GM18870 (cell line): Measurements from ENCODE around the gene NCOA1.

Experiments used
- ATAC-seq: cut with Tn5 transposase; IDR thresholded peaks from one replicate; pipeline ENCODE4 v1.9.1; 2021; ENCODE audit warnings: moderate library complexity; ENCODE audit not compliant: unreplicated experiment

Gene NCOA1

GRCh38 chr2:24501813-24502212 lies 10.8 kb downstream of the NCOA1 start:
- ATAC-seq = no peak

DNA sequence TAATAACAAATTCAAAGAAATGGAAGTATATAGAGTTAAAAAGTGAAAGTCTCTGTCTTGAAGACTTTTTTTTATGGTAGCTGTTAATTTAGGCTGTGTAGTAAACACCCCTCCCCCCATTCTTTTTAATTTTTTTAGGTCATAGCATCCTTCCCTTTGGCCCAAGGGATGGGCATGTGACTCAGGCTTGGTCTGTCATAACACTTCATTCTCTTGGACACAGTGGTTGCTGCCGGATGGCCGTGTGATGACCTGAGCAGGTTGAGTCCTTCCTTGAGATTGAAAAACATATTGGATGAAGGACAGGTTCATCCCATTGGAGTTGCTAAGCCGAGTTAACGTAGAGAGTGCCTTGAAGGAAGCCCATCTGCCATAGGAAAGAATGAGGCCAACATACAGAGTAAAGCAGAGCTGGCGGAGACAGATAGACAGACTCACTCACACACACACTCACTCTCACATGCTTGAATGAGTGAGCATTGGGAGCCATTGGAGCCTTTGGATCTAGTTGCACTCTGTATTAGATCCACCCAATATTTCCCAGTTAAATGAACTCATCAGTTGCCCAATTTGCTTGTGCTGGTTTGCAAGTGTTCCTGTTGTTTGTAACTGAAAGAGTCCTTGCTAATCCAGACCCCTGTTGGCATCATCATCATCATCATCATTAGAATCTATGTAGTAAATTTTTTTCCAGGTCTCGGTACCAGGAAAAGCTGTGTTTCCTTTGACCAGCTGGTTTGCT lies 14.7 kb downstream of the NCOA1 start:
- ATAC-seq = no peak

DNA sequence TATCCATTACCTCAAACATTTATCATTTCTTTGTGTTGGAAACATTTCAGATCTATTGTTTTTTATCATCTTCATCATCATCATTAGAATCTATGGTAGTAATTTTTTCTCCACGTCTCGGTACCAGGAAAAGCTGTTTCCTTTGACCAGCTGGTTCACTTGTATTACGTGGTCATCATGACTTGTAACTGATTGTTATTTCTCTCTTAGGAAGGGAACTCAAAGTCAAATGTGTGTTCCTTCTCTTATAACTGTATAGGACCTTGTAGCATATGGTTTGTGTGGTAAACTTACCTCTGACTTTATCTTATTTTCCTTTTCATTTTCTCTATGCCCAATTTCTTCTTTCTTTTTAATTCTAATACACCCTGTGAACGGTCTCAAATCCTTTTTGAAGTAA lies 16.5 kb downstream of the NCOA1 start:
- no peak for ATAC-seq

DNA sequence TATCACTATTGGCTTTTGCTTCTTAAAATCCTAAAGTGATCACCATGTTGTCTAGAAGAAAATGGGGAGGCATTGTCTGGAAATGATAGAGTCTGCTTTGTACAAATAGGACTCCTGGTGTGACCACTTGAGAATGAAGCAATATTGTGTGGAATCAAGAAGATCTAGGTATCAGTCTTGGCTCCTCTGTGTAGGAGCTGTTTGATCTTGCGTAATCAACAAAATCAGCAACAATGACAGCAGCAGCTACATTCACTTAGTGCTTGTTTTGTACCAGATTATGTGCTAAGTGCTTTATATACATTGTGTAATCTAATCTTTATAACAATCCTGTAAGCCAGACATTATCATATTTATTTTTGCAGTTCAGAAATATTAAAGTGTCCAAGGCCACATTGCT lies 17.8 kb downstream of the NCOA1 start:
- ATAC-seq = no peak

- ATAC-seq = peak; percentile 79
These were observed 18.4 kb downstream of the NCOA1 start for GRCh38 chr2:24509425-24509824.

DNA sequence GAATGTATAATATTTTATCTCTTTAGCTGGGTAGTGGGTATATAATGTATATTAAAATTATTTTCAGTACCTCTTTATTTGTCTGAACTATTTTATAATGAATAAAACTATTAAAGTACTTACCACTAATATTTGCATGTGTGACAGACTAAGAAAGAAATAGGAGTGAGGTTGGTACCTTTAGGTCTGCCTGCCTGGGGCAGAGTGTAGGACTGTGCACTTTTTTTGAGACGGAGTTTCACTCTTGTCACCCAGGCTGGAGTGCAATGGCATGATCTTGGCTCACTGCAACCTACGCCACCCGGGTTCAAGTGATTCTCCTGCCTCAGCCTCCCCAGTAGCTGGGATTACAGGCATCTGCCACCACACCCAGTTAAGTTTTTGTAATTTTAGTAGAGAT lies 18.8 kb downstream of the NCOA1 start:
- peak; percentile 43 for ATAC-seq

DNA sequence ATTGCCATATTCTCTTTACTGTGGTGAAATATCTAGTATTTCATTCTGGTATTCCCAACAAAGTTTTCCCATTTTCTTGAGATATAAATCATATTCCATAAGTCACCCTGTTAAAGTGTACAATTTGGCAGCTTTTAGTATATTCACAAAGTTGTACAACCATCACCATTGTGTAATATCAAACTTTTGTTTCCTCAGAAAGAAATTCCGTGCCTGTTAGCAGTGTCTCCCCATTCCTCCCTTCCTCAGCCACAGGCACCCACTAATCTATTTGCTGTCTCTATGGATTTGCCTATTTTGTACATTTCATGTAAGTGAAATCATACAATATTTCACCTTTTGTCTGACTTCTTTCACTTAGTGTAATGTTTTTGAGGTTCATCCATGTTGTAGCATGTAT lies 19.7 kb downstream of the NCOA1 start:
- ATAC-seq = no peak

DNA sequence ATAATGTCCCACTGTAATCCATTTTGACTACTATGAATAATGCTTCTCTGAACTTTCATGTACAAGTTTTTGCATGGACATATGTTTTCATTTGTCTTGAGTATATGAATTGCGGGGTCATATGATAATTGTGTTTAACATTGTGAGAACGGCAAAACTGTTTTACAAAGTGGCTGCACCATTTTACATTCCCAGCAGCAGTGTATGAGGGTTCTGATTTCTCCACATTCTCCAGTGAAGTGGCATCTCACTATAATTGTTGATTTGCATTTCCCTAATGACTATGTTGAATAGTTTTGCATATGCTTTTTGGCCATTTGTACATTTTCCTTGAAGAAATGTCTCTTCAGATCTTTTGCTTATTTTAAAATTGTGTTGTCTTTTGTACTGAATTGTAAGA lies 20.1 kb downstream of the NCOA1 start:
- no peak for ATAC-seq

DNA sequence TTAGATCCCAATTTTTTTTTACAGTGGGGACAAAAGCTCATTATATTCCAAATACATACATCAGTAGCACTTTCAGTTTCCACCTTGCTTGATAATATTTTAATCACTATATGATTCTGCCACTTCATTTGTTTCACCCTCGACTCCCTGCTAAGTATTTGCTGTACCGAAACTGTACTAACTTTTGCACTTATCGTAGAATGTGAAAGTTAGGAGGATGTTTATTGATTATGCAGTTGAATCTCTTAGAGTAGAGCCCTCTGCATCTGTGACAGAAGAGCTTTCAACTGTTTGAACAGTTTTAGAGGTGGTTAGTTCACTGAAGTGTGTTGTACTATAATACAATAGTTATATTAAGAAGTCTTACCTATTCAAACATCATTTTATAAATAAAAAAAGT lies 20.8 kb downstream of the NCOA1 start:
- ATAC-seq = no peak

- no peak for ATAC-seq
These were observed 21.4 kb downstream of the NCOA1 start for GRCh38 chr2:24512404-24512803.

- no peak for ATAC-seq
These were observed 21.8 kb downstream of the NCOA1 start for GRCh38 chr2:24512831-24513230.

GRCh38 chr2:24513281-24514071 lies 22.4 kb downstream of the NCOA1 start:
- no peak for ATAC-seq

DNA sequence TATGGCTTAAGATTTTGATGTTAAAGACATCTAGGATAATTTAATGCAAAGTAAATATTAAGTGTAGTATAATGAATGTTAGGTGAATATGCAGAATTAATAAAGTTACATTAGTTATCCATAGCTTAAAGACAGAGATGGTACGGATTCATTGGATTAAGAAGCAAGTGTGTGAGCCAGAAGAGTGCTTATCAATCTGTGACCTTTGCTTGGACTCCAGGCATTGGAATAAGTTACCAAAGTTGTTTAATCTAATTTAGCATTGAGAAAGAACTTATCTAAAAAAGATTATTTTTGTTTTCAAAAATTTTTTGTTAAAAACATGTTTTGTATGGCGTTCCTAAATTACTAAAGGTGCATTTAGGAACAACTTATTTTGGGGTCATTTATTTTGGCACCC lies 23.8 kb downstream of the NCOA1 start:
- ATAC-seq = no peak

DNA sequence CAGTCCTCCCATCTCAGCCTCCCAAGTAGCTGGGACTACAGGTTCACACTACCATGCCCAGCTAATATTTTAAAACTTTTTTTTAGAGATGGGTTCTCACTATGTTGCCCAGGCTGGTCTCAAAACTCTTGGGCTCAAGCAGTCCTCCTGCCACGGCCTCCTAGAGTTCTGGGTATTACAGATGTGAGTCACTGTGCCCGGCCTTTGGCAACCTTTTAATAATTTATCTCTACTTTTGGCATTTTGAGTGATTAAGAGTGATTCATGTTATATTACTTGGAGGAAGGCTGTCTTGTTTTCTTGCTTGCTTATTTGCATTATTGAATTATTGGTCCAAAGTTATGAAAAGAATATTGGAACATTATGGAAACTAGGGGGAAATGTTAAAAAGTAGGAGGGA lies 24.3 kb downstream of the NCOA1 start:
- no peak for ATAC-seq

DNA sequence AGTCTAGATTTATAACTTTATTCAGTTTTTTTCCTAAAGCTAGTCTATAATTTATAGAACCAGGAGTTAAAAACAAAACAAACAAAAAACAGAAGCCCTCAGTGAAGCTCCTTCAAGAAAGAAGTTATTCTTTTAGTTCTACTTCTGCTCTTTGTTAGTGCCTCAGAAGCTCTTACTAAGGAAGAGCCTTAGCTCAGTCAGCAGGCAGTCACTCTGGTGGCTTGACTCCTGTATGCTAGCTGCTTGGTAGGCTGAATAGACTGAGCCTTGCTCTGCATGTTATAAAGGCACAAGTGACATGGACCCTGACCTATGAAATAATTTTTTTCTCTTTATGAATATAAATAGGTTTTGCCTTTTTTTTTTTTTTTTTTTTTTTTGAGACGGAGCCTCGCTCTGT lies 24.8 kb downstream of the NCOA1 start:
- no peak for ATAC-seq

GRCh38 chr2:24517247-24517646 lies 26.2 kb downstream of the NCOA1 start:
- no peak for ATAC-seq

DNA sequence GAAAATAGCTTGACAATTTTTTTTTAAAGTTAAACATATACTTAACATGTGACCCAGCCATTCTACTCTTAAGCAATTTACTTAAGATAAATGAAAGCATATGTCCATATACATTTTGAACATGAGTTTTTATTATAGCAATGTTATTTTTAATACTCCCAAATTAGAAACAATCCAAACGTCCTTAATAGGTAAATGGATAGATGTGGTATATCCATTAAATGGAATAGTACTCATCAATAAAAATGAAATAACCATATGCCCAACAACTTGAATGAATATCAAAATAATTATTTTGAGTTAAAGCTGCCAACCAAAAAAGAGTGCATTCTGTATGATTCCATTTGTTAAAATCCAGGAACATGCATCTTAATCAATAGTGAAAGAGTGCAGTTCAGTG lies 29.1 kb downstream of the NCOA1 start:
- ATAC-seq = no peak

DNA sequence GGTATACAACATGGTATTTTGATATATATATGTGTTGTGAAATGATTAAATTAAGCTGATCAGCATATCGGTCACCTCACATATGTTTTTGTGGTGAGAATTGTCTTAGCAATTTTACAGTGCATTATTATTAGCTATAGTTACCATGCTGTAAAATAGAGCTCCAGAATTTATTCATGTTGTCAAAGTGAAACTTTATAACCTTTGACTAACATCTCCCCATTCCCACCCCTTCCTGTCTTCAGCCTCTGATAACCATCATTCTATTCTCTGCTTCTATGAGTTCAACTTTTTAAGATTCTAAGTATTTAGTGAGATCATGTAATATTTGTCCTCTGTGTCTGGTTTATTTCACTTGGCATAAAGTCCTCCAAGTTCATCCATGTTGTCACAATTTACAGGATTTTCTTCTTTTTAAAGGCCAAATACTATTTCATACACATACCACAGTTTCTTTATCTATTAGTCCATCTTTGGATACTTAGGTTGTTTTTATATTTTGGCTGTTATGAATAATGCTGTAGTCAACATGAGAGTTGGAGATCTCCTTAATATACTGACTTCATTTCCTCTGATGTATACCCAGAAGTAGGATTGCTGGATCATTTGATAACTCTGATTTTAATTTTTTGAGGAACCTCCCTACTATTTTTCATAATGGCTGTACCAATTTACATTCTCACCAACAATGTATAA lies 30.3 kb downstream of the NCOA1 start:
- no peak for ATAC-seq

DNA sequence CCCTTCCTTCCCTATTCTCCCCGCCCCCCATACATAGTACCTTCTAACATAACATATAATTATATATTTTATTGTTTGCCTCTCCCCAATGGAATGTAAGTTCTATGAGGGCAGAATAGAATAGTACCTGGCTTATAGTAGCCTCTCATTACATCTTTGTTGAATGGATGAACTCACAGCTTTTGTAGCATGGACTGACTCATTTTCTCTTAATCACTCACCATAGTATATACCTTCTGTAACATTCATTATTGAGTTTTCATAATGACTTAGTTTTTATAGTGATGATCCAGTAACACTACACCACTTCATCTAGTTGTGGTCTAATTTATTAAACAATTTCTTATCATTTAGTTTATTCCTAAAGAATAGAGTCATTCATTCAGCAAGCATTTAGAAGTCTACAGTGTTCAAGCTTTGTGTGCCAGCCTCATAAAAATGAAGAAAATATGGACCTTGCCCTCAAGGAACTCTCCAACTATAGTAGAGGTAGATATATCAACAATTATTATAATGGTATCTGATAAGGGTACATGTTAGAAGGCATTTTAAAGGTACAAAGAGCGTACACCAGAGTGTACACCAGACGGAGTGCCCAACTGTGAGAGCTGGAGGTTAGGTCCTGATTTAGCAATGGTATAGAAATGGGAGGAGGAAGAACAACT lies 31.1 kb downstream of the NCOA1 start:
- ATAC-seq = no peak

DNA sequence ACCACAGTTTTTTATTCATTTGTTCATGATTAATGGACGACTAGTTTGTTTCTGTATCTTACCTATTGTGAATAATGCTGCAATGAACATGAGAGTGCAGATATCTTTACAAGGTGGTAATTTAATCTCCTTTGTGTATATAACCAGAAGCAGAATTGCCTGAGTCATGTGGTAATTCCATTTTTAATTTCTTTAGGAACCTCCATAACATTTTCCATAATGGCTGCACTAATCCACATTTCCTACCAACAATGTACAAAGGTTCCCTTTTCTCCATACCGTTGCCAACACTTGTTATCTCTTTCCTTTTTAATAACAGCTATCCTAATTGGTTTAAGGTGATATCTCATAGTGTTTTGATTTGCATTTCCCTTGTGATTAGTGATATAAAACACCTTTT lies 36.5 kb downstream of the NCOA1 start:
- ATAC-seq = no peak

DNA sequence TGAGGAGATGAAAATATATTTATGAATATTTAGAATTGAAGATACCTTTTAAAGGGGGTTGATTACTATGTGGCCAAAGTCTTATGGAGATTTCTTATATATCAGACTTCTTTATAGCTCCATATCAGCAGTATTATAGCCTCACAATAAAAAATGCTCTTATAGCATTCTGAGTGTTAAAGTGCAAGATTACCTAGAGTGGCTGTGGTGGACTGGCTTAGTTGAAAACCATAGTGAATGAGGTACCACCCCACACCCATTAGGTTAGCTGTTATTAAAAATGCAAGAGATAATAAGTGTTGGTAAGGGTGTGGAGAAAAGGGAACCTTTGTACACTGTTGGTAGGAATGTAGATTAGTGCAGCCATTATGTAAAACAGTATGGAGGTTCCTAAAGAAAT lies 39.7 kb downstream of the NCOA1 start:
- no peak for ATAC-seq
